OCI-LY1 (cell line): ENCODE data around the gene MYL10.

Experiments
- H2AFZ ChIP-seq: fragments of 200-600 bp; sonication (generic), shearing (Covaris generic); 2 replicates; pipeline ENCODE4 v1.6.0; 2014; ENCODE audit warnings: antibody characterized with exemption, mild to moderate bottlenecking, low read length
- H3F3A ChIP-seq: fragments of 200-600 bp; sonication (generic), shearing (Covaris generic); 2 replicates; pipeline ENCODE4 v1.6.0; 2014; ENCODE audit warnings: mild to moderate bottlenecking, antibody characterized with exemption, low read length, moderate library complexity; ENCODE audit not compliant: insufficient read depth
- H3K27ac ChIP-seq: fragments of 200-600 bp; sonication (generic); 2 replicates; pipeline ENCODE4 v1.5.1; 2014; ENCODE audit warnings: low read length, mixed run types, mild to moderate bottlenecking, low read depth; ENCODE audit not compliant: poor library complexity, severe bottlenecking
- H3K27me3 ChIP-seq: fragments of 200-600 bp; sonication (generic); 2 replicates; pipeline ENCODE4 v1.6.0; 2014; ENCODE audit warnings: antibody characterized with exemption, mild to moderate bottlenecking, low read length, moderate library complexity; ENCODE audit not compliant: insufficient read depth
- H3K36me3 ChIP-seq: fragments of 200-600 bp; sonication (generic); 2 replicates; pipeline ENCODE4 v1.6.1; 2014; ENCODE audit warnings: mild to moderate bottlenecking, antibody characterized with exemption, low read length, moderate library complexity, mixed read lengths; ENCODE audit not compliant: insufficient read depth
- H3K4me1 ChIP-seq: fragments of 200-600 bp; sonication (generic); 2 replicates; pipeline ENCODE4 v1.5.1; 2014; ENCODE audit warnings: mild to moderate bottlenecking, low read length, moderate library complexity; ENCODE audit not compliant: insufficient read depth, severe bottlenecking
- H3K4me2 ChIP-seq: fragments of 200-600 bp; sonication (generic), shearing (Covaris generic); 2 replicates; pipeline ENCODE4 v1.6.1; 2014; ENCODE audit warnings: low read length
- H3K4me3 ChIP-seq: fragments of 200-600 bp; sonication (generic); 2 replicates; pipeline ENCODE4 v1.5.1; 2014; ENCODE audit warnings: low read length, low read depth, mild to moderate bottlenecking, mixed read lengths; ENCODE audit not compliant: poor library complexity, severe bottlenecking
- H3K79me2 ChIP-seq: fragments of 200-600 bp; shearing (Covaris generic); 2 replicates; pipeline ENCODE4 v1.6.1; 2016; ENCODE audit warnings: mixed run types, low read length, mixed read lengths; ENCODE audit not compliant: insufficient read depth
- H3K9ac ChIP-seq: fragments of 200-600 bp; sonication (generic), shearing (Covaris generic); 2 replicates; pipeline ENCODE4 v1.6.1; 2014; ENCODE audit warnings: mild to moderate bottlenecking, low read length, mixed read lengths
- H3K9me2 ChIP-seq: fragments of 200-600 bp; sonication (generic), shearing (Covaris generic); 2 replicates; pipeline ENCODE4 v1.6.1; 2014; ENCODE audit warnings: low read depth, mild to moderate bottlenecking, low read length, mixed read lengths
- H3K9me3 ChIP-seq: fragments of 200-600 bp; shearing (Covaris generic); 2 replicates; pipeline ENCODE4 v1.6.1; 2014; ENCODE audit warnings: low read length, mixed read lengths
- H4K20me1 ChIP-seq: fragments of 200-600 bp; sonication (generic), shearing (Covaris generic); 2 replicates; pipeline ENCODE4 v1.6.0; 2016; ENCODE audit warnings: mild to moderate bottlenecking, low read length; ENCODE audit not compliant: insufficient read depth
- CTCF ChIP-seq: fragments of 200-600 bp; sonication (generic), shearing (Covaris generic); IDR thresholded peaks from 2 replicates; pipeline ENCODE4 v1.5.1; 2017; ENCODE audit warnings: mild to moderate bottlenecking, antibody characterized with exemption, low read length, moderate library complexity, mixed read lengths
- EZH2 ChIP-seq: fragments of 200-600 bp; sonication (generic), shearing (Covaris generic); IDR thresholded peaks from 2 replicates; pipeline ENCODE4 v1.8.0; 2017; ENCODE audit warnings: borderline replicate concordance, mixed run types, mild to moderate bottlenecking, antibody characterized with exemption, low read length, moderate library complexity, mixed read lengths

The MYL10 gene

GRCh38 chr7:101564778-101565211 is 64.3 kb downstream of the MYL10 start:
- Histone ChIP-seq H3K4me2 (no peak overlapping the region), H3K9me3 (no peaks in the 10 kb centered on the region), H3F3A (no peaks in the 10 kb centered on the region), H4K20me1 (no peaks in the 10 kb centered on the region), H3K4me3 (no peak overlapping the region), H3K9ac (no peak overlapping the region), H3K9me2 (no peaks in the 10 kb centered on the region), H3K79me2 (no peaks in the 10 kb centered on the region), H3K36me3 (no peaks in the 10 kb centered on the region; the same call in 1 of the 2 replicates), H3K27me3 (peaks cover 9% of the 10 kb centered on the region; the same call in 1 of the 2 replicates), H2AFZ (no peak overlapping the region), H3K27ac (no peak overlapping the region), H3K4me1 (no peaks in the 10 kb centered on the region)
- no peak for TF ChIP-seq EZH2

DNA sequence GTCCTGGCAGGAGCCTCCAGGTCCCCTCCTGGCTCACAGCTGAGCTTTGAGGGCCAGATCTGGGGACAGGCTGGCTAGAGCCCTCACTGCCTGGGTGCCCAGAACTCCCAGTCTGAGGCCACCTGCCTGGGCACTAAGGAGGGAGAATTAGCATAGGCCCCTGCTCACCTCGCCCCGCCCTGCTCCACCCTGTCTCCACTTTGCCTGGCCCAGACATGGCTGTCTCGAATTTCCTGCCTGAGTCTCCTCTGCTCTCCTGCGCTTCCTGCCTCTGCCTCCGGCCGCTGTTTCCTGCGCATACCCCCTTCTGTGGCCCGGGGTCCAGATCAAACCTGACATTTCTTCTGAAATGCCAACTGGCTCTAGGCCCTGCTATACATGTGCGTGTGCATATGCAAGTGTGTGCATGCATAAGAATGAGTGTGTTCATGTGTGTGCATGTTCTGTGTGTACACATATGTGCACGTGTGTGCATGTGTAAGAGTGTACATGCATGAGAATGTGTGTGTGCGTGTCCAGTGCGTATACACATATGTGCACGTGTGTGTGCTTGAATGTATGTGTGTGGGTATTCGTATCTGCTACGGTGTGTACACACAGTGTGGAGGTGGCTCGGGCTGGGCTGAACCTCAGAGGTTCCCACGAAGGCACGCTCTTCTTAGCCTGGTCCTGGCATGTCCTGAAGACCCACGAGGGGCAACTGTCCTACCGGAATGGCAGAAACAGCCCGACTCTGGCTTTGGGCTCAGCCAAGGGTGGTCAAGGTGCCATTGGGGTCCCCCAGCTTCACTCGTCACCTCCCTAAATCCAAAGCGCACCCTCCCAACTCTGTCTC is 64.9 kb downstream of the MYL10 start:
- no peak for TF ChIP-seq EZH2
- no peak for TF ChIP-seq CTCF

More for the DNA sequence above, 64.9 kb downstream of the MYL10 start:
- no peak overlapping the region for H3K27ac ChIP-seq
- no peak overlapping the region for H3K4me3 ChIP-seq
- no peaks in the 10 kb centered on the region for H4K20me1 ChIP-seq
- no peak overlapping the region for H3K9ac ChIP-seq
- no peaks in the 10 kb centered on the region for H3F3A ChIP-seq
- no peak overlapping the region for H2AFZ ChIP-seq
- H3K9me3 ChIP-seq, result no peaks in the 10 kb centered on the region
- H3K4me1 ChIP-seq, result no peaks in the 10 kb centered on the region
- no peak overlapping the region for H3K4me2 ChIP-seq
- H3K79me2 ChIP-seq, result no peaks in the 10 kb centered on the region
- H3K27me3 ChIP-seq, result peaks cover 9% of the 10 kb centered on the region; the same call in 1 of the 2 replicates
- H3K36me3 ChIP-seq, result no peaks in the 10 kb centered on the region; the same call in 1 of the 2 replicates
- no peaks in the 10 kb centered on the region for H3K9me2 ChIP-seq
